GM23338 (cell line): ENCODE measurements around the gene PEBP1. TPM values are rescaled to one million over a fixed set of nuclear protein-coding genes. Genes with fewer than 3 reads are reported as not detected.
A peak's percentile ranks its signal among the peaks of the same experiment; 100 is the strongest.

Source experiments
- ATAC-seq: fragments of 200-7000 bp; cut with Tn5 transposase; 3 replicates; pipeline ENCODE4 v1.9.1; 2020
- DNase-seq: peaks from one replicate; pipeline ENCODE4 v3.0.0-alpha.2; 2015; ENCODE audit warnings: low spot score
- H2AFZ ChIP-seq: fragments of 200-600 bp; sonication (generic); 2 replicates; pipeline ENCODE4 v1.8.0; 2016; ENCODE audit warnings: antibody characterized with exemption, mild to moderate bottlenecking, moderate library complexity
- H3F3A ChIP-seq: fragments of 200-600 bp; sonication (generic); replicated peaks from 2 replicates; pipeline ENCODE4 v1.8.0; 2017; ENCODE audit warnings: antibody characterized with exemption, mixed run types, low read depth
- H3K27ac ChIP-seq: fragments of 200-600 bp; sonication (generic); 2 replicates; pipeline ENCODE4 v1.6.1; 2016; ENCODE audit warnings: low read depth
- H3K27me3 ChIP-seq: fragments of 200-600 bp; sonication (generic); 2 replicates; pipeline ENCODE4 v1.8.0; 2016; ENCODE audit warnings: mild to moderate bottlenecking, mixed run types, moderate library complexity; ENCODE audit not compliant: insufficient read depth
- H3K36me3 ChIP-seq: fragments of 200-600 bp; sonication (generic); 2 replicates; pipeline ENCODE4 v1.8.0; 2016; ENCODE audit warnings: mild to moderate bottlenecking; ENCODE audit not compliant: insufficient read depth
- H3K4me1 ChIP-seq: fragments of 200-600 bp; sonication (generic); 2 replicates; pipeline ENCODE4 v1.8.0; 2016; ENCODE audit warnings: mild to moderate bottlenecking, moderate library complexity; ENCODE audit not compliant: insufficient read depth
- H3K4me2 ChIP-seq: fragments of 200-600 bp; sonication (generic); 2 replicates; pipeline ENCODE4 v1.7.1; 2017; ENCODE audit warnings: mixed run types
- H3K4me3 ChIP-seq: fragments of 200-600 bp; sonication (generic); 2 replicates; pipeline ENCODE4 v1.6.1; 2016; ENCODE audit warnings: mixed run types
- H3K79me2 ChIP-seq: fragments of 200-600 bp; sonication (generic); replicated peaks from 2 replicates; pipeline ENCODE4 v1.8.0; 2017; ENCODE audit warnings: mild to moderate bottlenecking; ENCODE audit not compliant: insufficient read depth
- H3K9me2 ChIP-seq: fragments of 200-600 bp; sonication (generic); 2 replicates; pipeline ENCODE4 v1.8.0; 2017; ENCODE audit not compliant: insufficient read depth
- H4K20me1 ChIP-seq: fragments of 200-600 bp; sonication (generic); replicated peaks from 2 replicates; pipeline ENCODE4 v1.8.0; 2017; ENCODE audit warnings: mild to moderate bottlenecking; ENCODE audit not compliant: insufficient read depth
- H3K27ac Mint-ChIP-seq: 2 replicates; pipeline ENCODE4 v1.8.0; 2020; ENCODE audit warnings: inconsistent platforms, mild to moderate bottlenecking, moderate library complexity, mixed read lengths
- H3K27me3 Mint-ChIP-seq: 3 replicates; pipeline ENCODE4 v1.8.0; 2022; ENCODE audit warnings: low read depth, mild to moderate bottlenecking, moderate library complexity, mixed read lengths, inconsistent platforms; ENCODE audit not compliant: insufficient read depth, poor library complexity
- H3K36me3 Mint-ChIP-seq: 3 replicates; pipeline ENCODE4 v1.8.0; 2021; ENCODE audit warnings: low read depth, mild to moderate bottlenecking, inconsistent platforms, moderate library complexity, mixed read lengths
- H3K4me1 Mint-ChIP-seq: 3 replicates; pipeline ENCODE4 v1.8.0; 2020; ENCODE audit warnings: mild to moderate bottlenecking, inconsistent platforms, mixed read lengths
- H3K4me3 Mint-ChIP-seq: 3 replicates; pipeline ENCODE4 v1.8.0; 2021; ENCODE audit warnings: moderate library complexity, mild to moderate bottlenecking, inconsistent platforms, mixed read lengths
- H3K9me3 Mint-ChIP-seq: 3 replicates; pipeline ENCODE4 v1.8.0; 2020; ENCODE audit warnings: moderate library complexity, mild to moderate bottlenecking, inconsistent platforms, mixed read lengths
- ETS1 ChIP-seq: IDR thresholded peaks from 2 replicates; pipeline ENCODE4 v1.6.1; 2016; ENCODE audit warnings: antibody characterized with exemption
- JUNB ChIP-seq: IDR thresholded peaks from one replicate; pipeline ENCODE4 v1.6.1; 2016; ENCODE audit warnings: antibody characterized with exemption; ENCODE audit not compliant: unreplicated experiment
- STAT1 ChIP-seq: IDR thresholded peaks from one replicate; pipeline ENCODE4 v1.6.1; 2016; ENCODE audit warnings: antibody characterized with exemption; ENCODE audit not compliant: unreplicated experiment
- polyA plus RNA-seq: library from polyadenylated mRNA; unstranded; fragments of >200 nt; fragmentation: Nextera tagmentation; extraction: Ambion mirVana; gene quantifications from 2 replicates; pipeline ENCODE4 v1.2.1, GENCODE V29; 2016
- total RNA-seq: library from RNA; depleted of rRNA; stranded (reverse); fragments of >200 nt; shearing (Covaris generic); gene quantifications from 2 replicates; pipeline ENCODE4 v1.2.3, GENCODE V29; 2014; rRNA removed

Gene PEBP1
- total and polyA plus RNA-seq, 2 experiments from 2014 or later: 442 to 844 TPM

- H3K4me1 Mint-ChIP-seq: peaks cover 21% of the 10 kb centered on the region
- ATAC-seq (no peak), DNase-seq (no peak)
- H3K79me2 ChIP-seq: no peaks in the 10 kb centered on the region
- no peaks in the 10 kb centered on the region for H3K9me3 Mint-ChIP-seq
- H3K27ac Mint-ChIP-seq: peak overlapping the region; percentile 10; the same call in 1 of the 2 replicates
- peaks cover 23% of the 10 kb centered on the region for H3K4me1 ChIP-seq
- no peak overlapping the region for H3K4me2 ChIP-seq
- H3K36me3 ChIP-seq: no peaks in the 10 kb centered on the region
- no peak overlapping the region for H3K4me3 ChIP-seq
- peaks cover 1% of the 10 kb centered on the region for H3K27me3 Mint-ChIP-seq
- TF ChIP-seq STAT1 (no peak), ETS1 (no peak), JUNB (no peak)
- H3K4me3 Mint-ChIP-seq: no peak overlapping the region
- H3K9me2 ChIP-seq: no peaks in the 10 kb centered on the region
- no peaks in the 10 kb centered on the region for H3K27me3 ChIP-seq
- no peaks in the 10 kb centered on the region for H3F3A ChIP-seq
- no peaks in the 10 kb centered on the region; the same call in 2 of the 3 replicates for H3K36me3 Mint-ChIP-seq
- no peak overlapping the region for H3K27ac ChIP-seq
- no peaks in the 10 kb centered on the region for H4K20me1 ChIP-seq
- no peak overlapping the region for H2AFZ ChIP-seq
Observed at GRCh38 chr12:118193958-118194357, 58.0 kb downstream of the PEBP1 start.

Other genes starting within 250 kb of the PEBP1 start
- 2.2 and 2.7 TPM in 2 replicates for gene KSR2, start 167.1 kb upstream of the PEBP1 start, total RNA-seq
- 0.94 and 1.1 TPM in 2 replicates for gene KSR2, start 167.1 kb upstream of the PEBP1 start, polyA plus RNA-seq
- gene RFC5, start 119.4 kb upstream of the PEBP1 start, total RNA-seq: 53.2 and 56.4 TPM in 2 replicates
- gene RFC5, start 119.4 kb upstream of the PEBP1 start, polyA plus RNA-seq: 35.0 and 35.1 TPM in 2 replicates
- 53.2 and 60.8 TPM in 2 replicates for gene WSB2, start 74.9 kb upstream of the PEBP1 start, total RNA-seq
- gene WSB2, start 74.9 kb upstream of the PEBP1 start, polyA plus RNA-seq: 36.6 and 38.8 TPM in 2 replicates
- 87.5 and 98.5 TPM in 2 replicates for gene VSIG10, start 32.1 kb upstream of the PEBP1 start, total RNA-seq
- gene VSIG10, start 32.1 kb upstream of the PEBP1 start, polyA plus RNA-seq: 48.1 and 52.1 TPM in 2 replicates
- gene TAOK3, start 236.8 kb downstream of the PEBP1 start, total RNA-seq: 7.6 and 7.7 TPM in 2 replicates
- 16.7 and 20.4 TPM in 2 replicates for gene TAOK3, start 236.8 kb downstream of the PEBP1 start, polyA plus RNA-seq
- gene SUDS3, start 240.4 kb downstream of the PEBP1 start, total RNA-seq: 73.8 and 77.1 TPM in 2 replicates
- 53.0 and 56.9 TPM in 2 replicates for gene SUDS3, start 240.4 kb downstream of the PEBP1 start, polyA plus RNA-seq